GM20431 (cell line): Measurements from ENCODE around the gene HMGCR.

Experiments used
- in situ Hi-C: fragments of 300-500 bp; cut with MseI, MboI; formaldehyde crosslinking; loops from one replicate; pipeline ENCODE4 v1.15.0; 2020; ENCODE audit warnings: low sequenced_read_pairs; ENCODE audit not compliant: unreplicated experiment

HMGCR gene

DNA sequence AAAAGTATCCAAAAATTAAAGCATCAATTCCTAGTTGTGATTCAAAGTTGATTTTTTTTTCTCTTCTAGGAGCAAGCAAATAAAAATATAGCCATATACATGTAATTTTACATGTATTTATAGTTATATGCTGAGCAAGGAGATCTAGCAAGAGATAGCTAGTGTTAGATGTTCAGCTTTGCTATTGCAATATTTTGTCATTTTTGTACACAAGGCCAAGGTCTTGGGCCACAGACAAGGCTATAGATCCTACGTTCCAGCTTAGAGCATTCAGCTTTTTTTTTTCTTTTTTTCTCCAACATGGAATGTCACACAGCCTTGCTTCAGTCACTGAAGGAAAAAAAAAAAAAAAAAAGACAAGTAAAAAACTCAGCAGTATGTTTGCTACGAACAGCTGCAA, 36.8 kb downstream of the HMGCR start:
- in situ Hi-C loops: loop anchor here (25.0 kb wide), 1 partner anchor 313 kb away; no protein-coding TSS in a partner anchor

DNA sequence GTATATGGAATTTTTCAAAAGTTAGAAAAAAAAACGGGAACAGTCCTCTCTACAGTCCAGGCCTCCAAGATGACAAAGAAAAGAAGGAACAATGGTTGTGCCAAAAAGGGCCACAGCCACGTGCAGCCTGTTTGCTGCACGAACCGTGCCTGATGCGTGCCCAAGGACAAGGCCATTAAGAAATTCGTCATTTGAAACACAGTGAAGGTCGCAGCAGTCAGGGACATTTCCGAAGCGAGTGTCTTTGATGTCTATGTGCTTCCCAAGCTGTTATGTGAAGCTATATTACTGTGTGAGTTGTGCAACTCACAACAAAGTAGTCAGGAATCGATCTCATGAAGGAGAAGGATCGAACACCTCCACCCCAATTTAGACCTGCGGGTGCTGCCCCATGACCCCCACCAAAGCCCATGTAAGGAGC, 37.4 kb downstream of the HMGCR start:
- in situ Hi-C loops: loop anchor here (25.0 kb wide), 1 partner anchor 313 kb away; no protein-coding TSS in a partner anchor

GRCh38 chr5:75375414-75375813, 38.4 kb downstream of the HMGCR start:
- in situ Hi-C loops: no loop called here

DNA sequence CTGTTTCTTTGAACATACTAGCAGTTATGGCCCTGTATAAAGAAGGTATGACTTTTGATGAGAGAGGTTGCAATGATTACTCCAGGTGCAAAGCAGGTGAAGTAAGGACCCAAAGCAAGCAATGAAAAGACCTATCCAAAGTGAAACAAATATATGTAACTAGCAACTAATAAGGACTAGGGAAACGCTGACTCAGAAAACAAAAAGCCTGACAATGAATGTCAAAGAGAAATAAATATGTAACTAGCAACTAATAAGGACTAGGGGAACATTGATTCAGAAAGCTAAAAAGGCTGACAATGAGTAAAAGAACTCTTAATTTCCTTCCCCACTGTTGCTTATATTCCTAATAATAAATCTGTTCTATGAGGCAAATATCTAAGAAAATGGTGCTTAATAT, 43.1 kb downstream of the HMGCR start:
- in situ Hi-C loops: no loop called here

- in situ Hi-C loops: no loop called here
Measured at GRCh38 chr5:75381456-75381855, 44.4 kb downstream of the HMGCR start.

DNA sequence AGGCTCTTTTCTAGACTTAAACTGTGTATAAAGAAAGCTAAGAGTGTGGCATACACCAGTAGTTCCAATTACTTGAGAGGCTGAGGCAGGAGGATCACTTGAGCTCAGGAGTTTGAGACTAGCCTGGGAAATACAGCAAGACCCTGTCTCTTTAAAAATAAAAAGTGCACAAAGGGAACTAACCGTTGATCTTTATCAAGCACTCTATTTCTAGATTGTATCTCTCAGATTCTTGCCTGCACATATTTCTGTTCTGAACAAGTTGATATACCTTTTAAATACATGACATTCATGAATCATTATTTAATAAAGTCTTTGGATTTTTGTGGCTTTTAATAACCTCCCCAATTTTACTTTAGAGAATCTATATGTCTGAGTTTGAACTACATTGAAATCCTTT, 47.2 kb downstream of the HMGCR start:
- in situ Hi-C loops: no loop called here

DNA sequence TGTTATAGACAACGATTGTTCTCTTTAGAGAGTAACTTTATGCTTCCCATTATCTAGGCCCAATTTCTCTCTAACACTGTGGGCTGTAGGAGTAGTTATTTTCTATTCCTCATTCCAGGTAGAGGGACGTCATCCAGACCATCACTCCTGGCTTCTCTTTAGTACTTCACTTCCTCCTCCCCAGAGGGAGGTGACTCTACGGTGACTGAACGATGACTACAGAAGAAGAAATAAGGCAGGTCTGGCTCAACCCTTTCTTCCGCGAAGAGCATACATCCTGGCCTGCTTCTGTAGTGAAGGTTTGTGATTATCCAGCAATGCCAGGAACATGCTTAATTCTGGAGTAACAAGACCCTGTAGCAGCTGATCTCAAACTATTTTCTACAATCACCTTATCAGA, 50.8 kb downstream of the HMGCR start:
- in situ Hi-C loops: no loop called here

DNA sequence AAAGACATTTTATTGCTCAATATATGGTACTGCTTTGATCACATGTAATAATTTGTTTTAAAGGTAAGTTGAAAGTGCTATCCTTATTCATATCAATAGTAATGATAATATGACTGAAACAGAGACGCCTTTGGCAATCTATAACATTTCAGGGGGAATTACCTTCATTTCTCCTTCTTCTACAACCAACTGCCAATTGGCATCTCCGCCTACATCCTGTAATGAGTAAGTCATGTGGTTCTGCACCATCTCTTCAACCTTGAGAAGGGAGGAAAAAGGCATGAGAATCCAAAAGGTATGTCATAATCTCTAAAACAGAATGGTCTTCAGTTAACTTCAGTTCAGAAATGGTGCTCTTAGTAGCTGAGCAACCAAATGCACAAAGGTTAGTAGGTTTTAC, 52.4 kb downstream of the HMGCR start:
- in situ Hi-C loops: no loop called here

DNA sequence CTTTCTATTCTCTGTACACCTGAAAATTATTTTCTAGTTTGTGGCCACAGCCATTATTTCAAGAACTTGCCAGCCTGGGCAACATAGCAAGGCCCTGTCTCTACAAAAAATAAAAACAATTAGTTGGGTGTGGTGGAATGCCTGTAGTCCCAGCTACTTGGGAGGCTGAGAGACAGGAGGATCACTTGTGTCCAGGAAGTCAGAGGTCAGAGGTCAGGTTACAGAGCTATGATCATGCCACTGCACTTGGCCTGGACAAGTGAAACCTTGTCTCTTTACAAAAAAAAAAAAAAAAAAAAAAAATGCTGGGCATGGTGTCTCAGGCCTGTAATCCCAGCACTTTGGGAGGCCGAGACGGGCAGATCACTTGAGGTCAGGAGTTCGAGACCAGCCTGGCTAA, 58.3 kb downstream of the HMGCR start:
- in situ Hi-C loops: no loop called here

DNA sequence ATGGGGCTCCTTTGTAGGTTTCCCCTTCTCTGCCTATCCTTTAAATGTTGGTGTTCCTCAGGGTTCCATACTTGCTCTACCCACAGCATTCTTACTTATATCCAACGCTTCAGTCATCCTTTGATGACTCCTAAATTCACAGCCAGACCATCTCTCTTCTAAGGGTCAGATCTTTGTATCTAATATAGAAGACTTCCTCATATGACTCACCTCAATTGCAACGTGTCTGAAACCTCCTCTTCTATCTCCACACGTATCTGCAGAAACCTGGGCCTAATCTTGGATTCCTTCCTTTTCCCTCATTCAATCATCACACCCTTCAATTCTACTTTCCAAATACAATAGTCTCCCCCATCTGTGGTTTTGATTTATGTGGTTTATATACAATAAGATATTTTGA, 68.3 kb downstream of the HMGCR start:
- in situ Hi-C loops: no loop called here
